GM04503 (cell line): ENCODE data around the gene NTF3.

Source experiments
- DNase-seq: peaks from one replicate; pipeline ENCODE4 v3.0.0-alpha.2; 2012; ENCODE audit warnings: low read depth

Gene NTF3

DNA sequence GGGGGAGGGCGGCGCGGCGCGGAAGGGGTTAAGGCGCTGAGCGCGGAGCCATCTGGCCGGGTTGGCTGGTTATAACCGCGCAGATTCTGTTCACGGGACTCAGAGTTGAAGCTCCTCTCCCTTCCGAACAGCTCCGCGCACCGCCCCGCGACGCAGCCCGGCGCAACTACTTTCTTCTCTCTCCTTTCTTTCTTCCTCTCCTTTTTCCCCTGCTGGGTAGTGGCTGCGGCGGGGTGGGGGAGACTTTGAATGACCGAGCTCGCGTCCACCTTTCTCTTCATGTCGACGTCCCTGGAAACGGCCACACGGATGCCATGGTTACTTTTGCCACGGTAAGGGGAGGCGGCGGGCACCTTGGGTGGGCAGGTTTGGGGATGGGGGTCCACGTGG lies at the start of gene NTF3:
TSS of gene NTF3 (plus strand) at position 98 of the 390 bp plus-strand sequence. CDS start at position 315, 217 bp downstream.
- no peak for DNase-seq

DNA sequence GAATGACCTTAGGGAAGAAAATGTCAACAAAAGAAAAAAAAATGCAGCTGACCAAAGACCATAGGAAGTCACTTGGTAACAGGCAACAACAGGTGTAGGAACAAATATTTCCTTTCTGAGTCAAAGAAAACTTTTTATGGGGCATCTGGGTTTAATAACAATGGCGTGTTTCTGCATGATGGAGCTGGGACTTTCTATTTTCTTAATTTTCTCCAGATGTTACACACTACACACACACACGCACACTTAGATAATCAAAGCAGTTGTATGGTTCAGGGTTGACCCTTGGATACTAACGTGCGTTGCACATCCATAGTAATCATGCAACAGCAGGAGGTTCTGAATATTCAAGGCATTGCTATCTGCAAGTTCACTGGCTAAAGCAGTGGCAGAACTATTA lies 47.9 kb upstream of the NTF3 start:
- peak; percentile 64 for DNase-seq

DNA sequence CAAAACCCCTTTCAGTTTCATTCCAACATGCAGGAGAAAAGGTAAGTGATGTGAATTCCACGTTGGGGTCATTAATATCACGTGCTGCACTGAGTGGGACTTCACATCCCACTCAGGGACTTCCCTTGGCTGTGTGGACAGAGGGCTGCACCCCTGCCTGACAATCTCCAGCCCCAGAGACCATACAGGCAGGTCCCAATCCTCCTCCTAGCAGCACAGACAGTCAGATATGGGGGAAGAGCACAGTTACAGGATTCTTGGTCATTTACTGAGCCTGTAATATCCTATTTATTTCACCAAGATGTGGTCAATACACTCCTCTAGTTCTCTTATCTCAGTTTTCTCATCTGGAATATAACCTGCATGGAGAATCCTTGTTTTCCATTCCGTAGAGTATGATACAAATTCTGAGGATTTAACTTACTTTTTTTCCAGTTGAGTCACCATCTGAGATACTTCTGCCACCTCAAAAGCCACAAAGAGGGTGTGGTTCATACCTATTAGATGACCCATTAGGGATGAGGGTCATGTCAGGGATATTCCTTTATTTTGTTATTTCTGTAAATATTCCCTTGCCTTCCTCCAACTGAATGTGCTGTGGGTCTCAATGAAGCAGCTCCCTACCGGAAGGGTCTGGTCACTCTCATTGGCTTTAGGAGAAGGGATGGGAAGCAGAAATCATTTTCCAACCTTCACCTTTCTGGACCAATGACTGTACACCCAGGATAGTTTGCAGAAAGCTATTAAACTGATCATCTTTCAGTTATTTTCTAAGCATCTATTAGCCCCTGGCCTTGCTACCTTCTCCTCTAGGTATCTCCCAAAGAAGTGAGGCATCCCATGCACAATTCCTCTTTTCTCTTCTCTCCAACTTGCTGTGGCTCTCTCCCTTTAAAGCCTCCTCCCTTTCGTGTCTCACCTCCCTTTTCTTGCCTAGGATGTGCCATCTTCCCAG lies 43.0 kb upstream of the NTF3 start:
- no peak for DNase-seq

DNA sequence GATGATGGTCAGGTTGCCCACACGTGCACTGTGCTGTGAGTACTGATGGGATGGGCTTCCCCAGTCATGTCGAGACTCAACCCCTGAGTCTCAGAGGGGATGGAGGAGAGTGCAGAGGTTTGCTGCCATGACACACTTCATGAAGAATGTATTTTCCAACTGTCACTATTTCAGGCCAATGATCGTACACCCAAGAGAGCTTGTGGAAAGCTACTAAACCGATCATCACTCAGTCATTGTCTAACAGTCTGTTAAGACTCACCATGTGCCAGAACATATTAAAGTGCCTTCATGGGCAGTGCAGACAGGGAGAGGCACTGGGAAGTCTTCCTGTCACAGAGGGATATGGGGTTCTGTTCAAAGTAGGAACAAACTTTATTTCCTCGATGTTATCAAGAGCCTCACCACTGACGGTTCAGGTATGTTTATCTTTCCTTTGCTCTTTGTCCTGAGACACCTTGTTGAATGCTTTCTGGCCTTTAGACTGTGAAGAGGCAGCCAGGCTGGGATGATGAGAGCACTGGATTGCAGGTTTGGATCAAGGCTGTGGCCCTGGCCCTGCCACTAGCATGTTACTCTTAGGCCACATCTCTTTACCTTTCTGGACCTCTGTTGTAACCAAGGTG lies 41.6 kb upstream of the NTF3 start:
- no peak for DNase-seq

DNA sequence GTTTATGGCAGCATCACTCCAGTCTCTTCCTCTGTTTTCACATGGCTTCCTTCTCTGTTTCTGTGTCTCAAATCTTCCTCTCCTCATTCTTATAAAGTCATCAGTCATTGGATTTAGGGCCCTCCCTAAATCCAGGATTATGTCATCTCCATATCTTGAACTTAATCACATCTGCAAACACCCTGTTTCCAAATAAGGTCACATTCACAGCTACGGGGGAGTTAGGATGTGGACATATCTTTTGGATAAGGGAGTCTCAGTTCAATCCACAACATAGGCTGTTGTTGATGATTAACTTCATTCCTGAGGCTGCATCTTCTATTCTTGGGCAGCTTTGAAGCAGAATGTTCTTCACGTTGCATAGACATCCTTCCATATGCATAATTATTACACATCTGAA lies 40.3 kb upstream of the NTF3 start:
- DNase-seq = no peak

DNA sequence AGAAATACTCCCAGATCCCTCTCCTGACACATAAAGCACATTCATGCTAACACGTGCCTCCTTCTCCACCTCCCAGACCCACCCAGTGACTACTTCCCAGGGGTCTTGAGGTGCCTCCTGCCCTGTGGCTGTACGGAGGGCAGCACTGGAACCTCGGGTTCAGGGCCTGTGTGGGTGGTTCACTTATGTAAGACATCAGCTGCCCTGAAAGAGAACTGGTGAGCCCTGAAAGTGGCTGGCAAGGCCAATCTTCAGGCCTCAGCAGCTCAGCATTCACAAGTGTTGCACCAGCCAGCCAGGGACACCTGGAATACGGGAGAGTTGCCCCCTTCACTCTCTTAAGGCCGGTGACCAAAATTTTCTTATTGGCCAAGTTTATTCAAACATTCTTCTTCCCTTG lies 38.9 kb upstream of the NTF3 start:
- DNase-seq = no peak

DNA sequence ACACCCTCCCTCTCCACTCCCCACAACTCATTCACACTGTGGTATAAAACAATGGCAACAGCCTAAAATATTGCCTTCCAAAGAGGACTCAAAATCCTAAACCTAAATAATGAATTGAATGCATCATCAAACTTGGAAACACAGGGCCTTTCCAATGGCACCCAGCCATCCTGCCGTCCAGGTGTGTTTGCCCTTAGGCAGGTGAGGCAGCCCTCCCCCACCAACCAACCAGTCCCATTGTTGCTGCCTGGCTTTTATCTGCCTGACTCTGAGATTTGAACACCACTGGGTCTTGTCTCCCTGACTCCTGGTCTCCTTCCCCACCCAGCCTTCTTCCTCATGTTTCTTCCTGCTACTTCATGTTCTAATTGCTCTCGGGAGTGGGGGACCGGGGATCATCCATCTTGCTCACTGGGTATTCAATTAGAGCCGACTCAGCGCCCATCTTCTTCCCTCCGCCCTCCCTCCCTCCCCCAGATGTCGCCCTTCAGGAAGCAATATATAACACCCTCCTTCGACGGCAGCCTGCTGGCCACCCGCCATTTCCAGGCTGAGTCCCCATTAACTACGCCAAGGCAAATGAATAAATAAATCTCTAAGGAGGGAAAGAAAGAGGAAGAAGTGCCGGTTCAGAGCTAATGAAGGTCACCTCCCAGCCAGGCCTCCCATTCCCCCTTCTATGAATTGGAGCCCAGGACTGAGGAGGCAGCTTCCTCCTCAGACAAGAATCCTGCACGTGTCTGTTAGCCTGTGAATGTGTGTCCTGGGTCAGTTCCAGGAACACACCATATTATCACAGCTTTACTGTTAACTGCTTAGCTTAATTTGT lies 36.3 kb upstream of the NTF3 start:
- DNase-seq = no peak

DNA sequence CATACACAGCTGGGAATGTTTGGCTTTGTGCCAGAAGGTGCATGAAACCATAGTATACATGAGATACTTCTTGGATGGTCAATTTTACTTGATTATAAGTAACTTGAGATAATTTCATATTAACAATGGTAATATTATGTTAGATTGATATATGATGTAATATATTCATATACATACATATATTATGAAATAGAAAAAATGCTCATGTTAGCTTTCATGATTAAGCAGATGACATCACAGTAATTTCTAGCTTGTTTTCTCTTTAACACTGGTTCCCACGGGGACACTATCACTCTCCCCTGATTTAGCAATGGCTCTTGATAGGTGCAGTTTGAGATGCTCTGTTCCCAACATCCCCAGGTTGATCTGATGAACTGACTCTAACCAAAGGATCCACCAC lies 35.4 kb upstream of the NTF3 start:
- DNase-seq = no peak

DNA sequence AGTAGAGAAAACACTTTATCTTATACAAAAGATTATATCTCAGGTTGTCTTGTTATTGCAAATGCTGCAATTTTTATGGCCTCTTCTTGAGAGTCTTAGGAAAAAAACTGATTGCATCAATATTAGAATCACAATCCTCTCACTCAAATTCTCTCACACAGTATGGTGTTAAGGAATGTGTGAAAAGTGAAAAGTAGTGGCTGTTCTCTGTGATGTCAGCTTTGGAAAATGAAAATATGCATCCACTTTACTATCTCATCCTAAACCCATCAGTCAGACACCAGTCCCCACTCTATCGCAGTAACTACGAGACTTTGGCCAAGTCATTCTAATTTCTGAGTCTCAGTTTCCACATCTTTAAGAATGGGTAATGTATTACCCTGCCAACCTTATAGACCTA lies 32.6 kb upstream of the NTF3 start:
- DNase-seq = no peak

DNA sequence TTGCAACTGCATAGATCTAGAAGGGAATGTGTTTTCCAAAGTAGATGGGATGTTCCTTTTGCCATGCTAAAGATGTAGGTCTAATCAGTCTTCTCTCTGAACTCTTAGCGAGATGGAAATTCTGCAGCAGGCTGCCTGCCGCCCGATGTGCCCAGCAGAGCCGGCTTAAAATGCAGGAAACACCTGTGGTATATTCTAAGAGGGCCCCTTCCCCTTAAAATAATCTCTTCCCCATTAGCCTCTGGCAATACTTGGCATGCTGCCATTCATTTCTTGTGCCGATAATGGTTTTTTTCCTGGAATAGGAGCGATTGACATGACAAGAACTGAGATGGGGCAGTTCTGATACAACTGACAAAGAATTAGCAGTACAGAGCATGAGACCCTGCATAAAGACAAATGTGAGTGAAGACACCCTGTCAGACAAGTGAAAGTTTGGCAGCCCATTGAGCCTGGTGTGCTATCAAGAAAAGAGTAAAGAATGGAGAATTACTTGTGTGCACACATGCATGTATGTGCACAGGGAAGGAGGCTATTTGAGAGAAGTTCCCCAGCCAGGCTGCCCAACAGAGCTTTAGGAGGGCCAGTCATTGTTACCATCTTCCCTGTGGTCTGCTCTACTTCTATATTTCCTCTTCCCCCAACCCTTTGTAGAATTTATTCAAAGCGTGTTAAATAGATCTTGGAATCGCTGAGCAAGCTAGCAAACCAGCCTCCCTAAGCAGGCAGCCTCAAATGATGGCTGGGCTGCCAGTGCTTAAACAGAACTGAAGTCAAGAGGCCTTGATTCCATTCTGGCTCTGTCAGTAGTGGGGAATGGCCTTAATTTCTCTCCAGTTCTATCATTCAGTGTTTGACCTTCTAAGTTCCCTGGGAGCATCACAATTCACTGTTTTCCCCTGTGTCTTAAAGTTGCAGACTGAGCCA lies 29.6 kb upstream of the NTF3 start:
- no peak for DNase-seq

DNA sequence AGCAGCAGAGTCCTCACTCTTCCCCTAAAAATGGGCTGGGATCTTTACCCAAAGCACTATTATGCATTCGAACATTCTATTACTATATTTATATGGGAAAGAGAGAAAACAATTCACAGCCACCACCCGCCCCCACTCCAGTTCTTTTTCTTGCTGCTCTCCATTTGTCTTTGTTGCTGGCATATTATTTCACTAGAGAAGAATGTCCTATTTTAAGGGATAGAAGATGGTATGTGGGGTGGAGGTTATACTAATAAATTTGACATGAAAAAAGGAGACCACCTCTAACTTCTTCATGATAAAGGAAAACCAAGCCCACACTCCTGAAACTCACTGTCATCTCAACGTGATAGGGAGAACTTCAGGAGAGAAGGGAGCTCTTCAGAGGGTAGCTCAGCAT lies 28.5 kb upstream of the NTF3 start:
- DNase-seq = no peak

DNA sequence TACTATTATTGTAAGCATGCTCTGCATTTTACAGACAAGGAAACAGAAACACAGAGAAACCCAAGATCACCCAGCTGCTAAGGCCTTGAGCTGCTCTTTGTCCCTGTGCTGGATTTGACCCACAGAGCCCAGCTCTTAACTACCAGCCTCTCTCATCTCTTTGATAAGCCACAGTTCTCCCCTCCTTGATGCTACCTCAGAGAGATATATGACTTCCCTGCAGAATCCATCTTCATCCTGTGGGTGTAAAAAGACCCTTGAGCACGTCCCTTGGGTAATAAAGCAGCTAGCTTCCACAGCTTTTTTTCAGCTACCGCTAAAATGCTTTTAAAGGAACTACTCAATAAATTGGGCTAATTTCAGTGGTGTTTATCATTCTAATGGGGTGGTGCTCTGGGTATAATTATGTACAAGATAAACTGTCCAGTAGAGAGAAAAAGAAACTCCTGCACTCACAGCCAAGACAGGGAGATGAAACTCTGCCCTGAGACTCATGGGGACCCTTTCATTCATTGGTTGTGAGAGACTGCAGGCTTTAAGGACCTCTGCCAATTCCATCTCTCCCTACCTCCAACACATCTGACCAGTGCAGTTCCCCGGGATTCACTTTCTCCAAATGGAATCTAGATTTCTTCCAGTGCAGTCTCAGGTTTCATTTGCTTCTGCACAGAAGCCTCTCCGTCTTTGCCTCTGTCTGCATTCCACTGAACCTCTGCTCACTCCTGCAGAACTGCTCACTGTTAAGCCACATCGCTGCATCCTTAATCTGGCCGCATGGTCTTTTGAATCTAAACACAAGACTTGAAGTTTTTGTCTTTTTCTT lies 24.7 kb upstream of the NTF3 start:
- DNase-seq = no peak

DNA sequence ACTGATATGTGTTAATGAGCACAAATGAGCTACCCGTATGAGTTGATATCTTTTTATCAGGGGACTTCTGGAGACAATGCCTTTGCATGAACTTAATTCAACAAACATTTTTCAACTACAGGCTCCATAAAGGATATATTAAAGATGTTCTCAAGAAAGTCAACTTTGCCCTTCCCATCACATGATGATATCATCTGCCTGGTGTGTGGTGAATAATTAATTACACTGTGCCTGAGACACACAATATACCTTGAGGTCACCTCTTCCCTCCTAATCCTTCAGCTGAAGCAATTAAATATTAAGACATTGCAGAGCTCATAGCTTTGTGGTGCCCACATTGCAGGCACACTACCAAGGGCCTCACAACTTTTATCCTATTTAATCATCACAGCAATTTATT lies 22.3 kb upstream of the NTF3 start:
- no peak for DNase-seq

DNA sequence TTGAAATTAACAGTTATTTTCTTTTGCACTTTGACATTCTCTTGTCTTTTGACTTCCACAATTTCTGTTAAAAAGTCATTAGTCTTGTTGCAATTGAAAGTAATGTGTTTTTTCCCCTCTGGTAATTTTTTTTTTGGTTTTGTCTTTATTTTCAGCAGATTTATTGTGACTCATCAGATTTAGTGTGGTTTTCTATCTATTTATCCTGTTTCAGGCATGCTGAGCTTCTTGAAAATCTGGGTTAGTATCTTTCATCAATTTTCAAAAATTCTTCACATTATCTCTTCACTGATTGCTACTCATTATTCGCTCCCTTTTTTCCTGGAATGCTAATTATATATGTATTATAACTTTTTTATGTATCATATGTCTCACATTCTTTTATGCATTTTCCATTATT lies 15.3 kb upstream of the NTF3 start:
- DNase-seq = no peak

DNA sequence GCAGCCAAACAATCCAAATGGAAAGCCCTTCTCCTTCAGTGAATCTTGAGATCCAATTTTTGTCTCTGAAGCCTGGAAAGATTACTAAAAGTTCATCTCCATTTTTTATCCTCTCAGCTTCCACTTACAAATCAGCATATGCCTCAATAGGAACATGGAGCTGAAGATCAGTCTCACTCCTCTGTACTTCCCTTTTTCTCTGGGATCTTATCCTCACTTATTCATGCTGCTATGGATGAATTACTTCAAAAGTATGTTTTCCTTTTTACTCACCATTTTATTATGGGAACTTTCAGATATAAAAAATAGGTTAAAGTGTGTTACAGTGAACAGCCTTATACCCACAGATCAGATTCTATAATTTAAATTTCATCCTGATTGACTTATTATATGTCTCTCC lies 14.4 kb upstream of the NTF3 start:
- DNase-seq = no peak

DNA sequence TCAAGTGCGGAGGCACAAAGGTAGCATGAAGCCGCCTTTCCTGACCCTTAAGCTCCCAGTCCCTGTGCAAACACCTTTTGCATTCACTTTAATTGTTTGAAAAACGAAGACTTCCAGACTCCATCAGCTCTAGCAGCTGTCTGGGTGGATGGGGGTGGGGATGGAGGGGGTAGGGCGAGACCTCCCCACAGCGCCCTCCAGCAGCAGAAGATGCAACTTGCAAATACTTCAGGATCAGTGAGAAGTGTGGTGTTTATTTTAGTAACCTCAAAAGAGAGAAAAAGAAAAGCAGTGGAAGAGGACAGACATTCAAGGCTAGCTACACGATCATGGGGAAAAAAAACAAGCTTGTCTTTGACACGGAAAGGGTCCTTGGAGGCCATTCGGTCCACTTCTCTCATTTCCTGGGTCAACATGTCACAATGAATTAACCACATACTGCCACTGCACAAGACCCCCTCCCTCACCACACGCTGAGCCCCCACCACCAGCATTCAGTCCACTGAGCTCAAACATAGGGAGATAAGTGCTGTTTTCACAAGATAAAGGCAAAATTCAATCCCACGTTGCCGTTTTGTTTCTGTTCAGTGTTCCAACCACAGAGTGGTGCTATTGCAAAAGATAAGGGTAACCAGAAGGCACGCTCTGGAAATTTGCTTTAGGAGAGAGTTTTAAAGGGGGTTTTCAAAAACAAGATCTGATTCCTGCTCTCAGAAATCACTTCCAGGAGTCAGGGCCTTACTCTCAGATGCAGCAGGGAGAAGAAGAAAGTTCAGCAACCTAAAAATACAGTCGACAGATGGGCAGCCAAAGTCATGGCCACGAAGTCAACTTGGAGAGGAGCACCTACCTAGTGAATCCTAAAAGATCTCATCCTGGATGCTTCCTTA lies 3.3 kb upstream of the NTF3 start:
- DNase-seq = no peak

DNA sequence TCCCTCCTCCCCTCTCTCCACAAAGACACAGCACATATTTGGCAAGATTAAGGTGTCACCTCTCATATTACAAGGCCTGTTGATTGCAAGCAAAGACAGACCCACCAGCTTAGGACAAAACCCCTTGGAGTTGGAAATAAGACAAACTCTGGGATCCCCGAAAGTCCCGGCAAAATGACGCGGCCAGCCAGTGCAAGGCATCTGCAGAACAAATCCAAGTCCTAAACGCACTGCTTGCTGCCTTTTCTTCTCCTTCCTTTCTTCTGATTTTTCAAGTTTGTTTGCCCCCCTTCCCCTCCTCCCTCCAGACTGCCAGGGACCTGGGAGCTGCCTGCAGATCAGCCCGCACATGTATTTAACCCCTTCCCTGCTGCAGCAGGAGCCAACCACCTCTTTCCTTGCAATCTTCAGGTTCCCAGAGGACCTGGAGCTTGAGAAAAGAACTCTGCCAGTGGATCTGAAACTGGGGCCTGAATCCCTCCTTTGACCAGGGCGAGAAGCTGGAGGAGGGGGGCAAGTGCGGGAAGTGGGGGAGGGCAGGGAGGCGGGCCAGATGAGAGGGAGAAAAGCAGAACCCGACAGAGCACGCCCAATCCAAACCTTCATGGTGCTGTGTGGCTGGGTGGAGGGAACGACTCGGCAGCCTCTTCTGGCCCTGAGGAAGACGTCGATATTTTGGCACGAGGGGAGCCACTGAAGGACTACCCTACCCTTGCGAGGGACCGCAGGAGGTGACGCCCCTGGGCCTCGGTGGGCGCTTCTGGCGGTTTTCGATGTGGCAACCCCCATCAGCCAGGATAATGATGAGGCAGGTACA lies 2.0 kb upstream of the NTF3 start:
- DNase-seq = no peak

DNA sequence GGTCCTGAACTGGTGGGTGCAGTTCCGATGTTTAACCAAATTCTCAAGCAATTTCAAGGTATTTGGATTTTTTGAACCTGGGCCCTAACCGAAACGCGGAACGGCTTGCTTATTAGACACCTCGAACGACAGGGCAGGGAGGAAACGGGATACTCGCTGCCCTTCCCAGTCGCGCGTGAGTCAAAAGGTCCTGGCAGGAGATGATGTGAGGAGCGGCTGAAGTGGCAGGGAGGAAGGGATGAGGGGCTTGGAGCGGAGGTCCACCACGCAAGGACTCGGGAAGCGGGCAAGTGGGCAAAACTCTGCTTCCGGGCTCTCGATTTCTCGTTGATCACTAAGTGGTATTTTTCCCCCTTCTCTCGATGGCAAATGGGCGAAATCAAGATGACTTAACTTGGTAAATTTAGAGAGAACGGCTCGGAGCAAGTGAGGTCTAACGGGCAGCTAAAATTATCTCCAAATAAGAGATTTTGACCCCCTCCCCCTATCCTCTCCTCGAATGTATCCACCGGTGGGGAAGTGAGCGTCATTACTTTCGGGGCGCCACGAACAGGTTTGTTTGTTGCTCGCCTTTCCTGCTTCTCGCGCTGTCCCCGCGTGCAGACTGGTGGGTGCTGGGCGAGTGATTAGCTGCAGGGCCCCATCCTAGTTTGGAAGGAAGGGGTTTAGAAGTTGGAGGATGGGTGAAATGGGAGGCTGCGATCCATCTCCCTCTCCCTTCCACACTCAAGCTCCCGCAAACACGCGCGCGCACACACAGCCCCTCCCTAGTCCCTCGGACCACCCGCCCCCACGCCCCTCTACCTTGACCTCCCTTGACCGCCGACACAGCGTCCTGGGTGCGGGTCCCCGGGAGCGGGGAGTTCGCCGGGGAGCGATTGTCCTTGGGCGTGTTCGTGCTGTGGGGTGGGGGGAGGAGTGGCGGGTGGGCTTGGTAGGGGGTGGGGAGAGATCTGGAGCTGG lies 986 bp upstream of the NTF3 start:
- DNase-seq = no peak
